Endometrium (tissue), 2 donors: ENCODE measurements around the gene LEMD2.

ENCODE experiments used
- FAIRE-seq: peaks from 2 replicates; lab custom pipeline; 2012; peaks lifted over from hg19 to GRCh38; lab: Jason Lieb, UNC
- donor health status: control.
- donor health status: control.

LEMD2 gene

DNA sequence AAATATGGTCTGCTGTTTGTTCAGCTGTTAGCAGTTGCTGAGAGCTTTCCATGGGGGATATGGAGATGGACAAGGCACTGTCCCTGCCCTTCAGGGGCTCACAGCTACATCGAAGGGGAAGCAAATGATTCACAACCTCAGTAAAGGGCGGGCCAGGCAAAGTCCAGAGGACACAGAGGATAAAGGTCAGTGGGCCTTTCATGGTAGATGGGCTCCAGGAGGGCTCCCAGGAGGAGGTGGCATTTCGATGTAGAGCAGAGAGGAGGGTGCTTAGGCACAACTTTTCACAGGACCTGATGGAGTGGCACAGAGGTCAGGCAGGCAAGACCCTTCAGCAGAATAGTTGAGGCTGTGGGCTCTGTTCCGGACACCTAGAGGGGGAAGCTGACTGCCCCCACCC lies 30.1 kb upstream of the LEMD2 start:
- no peak for FAIRE-seq

GRCh38 chr6:33818293-33818692 lies 29.4 kb upstream of the LEMD2 start:
- FAIRE-seq = no peak

DNA sequence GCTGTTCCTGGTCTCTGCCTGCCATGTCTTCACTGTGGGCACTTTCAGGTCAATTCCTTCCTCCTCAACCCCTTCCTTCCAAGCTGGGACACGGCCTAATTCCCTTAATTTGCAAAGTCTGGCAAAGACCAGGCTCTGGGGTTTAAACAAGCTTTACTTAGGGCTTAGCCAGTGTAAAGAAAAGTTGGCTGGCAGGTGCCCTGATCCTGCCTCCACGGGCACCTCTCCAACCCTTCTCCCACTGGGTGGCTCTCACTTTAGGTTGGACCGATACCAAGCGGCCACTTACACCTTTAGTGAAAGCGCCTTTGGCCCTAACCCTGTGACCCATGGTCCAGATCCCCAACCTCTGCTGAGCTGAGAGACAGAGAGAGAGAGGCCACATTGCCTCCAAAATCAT lies 28.6 kb upstream of the LEMD2 start:
- FAIRE-seq = no peak

- no peak for FAIRE-seq
Observed at GRCh38 chr6:33816911-33817310, 28.0 kb upstream of the LEMD2 start.

DNA sequence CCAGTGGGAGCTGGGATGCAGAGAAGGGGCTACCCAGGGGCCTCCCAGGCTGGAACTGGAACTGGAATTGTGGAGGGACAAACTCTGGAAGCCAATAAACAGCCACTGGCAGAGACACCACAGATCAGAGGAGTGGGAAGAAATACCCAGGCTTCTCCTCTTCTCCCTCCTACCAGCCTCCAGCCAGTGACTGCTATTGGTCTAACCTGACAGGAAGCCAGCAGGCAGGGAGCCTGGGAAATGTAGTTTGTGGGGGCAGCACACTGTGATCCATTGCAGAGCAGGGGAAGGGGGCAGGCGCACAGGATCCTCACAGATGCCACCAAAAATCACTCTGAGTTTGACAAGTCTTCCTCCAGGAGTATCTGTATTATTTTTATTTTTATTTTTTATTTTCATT lies 26.9 kb upstream of the LEMD2 start:
- no peak for FAIRE-seq

DNA sequence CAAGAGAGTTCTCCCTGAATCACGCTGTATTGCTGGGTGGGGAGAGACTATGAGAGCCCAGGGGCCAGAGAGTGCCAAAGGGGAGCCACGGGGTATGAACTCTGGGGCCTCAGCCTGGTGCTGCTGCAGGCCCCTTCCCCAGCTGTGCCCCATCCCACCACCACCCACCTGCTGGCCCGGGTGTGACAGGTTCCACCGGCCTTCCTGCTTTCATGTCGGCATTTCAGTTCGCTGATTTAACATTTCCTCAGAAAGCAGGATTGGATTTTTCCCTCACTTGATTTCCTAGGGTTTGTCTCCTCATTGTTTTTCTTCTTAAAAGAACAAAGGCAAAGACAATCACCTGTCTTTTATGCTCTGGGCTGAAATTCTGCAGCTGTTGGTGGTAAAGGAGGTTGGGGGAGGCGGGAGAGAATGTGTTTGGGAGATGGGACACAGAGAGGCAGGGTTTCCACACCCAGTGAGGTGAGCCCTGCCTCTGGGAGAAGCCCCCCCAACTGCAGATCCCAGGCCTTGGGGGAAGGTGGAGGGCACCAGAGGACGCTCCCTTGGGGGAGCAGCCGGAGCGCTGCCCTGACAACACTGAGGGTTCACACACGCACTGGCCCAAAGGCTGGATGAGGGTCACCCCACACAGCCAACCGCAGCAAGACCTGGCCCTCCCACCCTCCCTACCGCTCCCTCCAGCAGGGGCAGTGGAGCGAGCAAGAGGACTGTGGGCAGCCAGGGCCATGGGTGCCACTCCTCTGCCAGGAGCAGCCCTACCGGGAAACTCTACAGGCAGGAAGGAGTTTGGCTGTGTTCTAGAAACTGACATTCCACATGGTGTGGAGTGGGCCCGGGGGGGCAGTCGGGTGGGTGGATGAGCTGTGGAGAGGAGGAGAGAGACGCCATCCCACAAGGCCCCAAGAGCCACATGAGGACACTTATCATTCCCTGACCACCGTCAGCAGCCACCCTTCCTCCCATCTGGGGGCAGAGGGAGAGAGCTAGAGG lies 25.4 kb upstream of the LEMD2 start:
- no peak for FAIRE-seq

GRCh38 chr6:33813246-33813904 lies 24.4 kb upstream of the LEMD2 start:
- no peak for FAIRE-seq

DNA sequence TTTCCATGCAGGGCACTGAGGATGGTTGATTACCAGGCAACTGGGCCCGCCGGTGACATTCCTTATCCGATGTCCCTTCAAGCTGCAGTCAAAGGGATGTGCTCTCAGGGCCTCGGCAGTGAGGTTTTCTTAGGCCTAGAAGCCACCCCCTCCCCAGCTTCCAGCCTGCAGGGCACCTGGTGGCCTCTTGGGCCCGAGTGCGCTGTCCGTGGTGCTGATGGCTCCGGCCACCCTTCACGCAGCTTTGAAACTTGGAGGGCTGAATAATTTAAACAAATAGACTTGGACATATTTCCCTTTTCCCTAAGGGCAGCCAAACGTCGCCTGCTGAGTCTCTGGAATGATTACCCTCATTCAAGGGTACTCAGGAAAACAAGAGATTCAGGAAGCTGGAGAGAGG lies 23.7 kb upstream of the LEMD2 start:
- no peak for FAIRE-seq

- FAIRE-seq = no peak
Observed at GRCh38 chr6:33809594-33809993, 20.7 kb upstream of the LEMD2 start.

DNA sequence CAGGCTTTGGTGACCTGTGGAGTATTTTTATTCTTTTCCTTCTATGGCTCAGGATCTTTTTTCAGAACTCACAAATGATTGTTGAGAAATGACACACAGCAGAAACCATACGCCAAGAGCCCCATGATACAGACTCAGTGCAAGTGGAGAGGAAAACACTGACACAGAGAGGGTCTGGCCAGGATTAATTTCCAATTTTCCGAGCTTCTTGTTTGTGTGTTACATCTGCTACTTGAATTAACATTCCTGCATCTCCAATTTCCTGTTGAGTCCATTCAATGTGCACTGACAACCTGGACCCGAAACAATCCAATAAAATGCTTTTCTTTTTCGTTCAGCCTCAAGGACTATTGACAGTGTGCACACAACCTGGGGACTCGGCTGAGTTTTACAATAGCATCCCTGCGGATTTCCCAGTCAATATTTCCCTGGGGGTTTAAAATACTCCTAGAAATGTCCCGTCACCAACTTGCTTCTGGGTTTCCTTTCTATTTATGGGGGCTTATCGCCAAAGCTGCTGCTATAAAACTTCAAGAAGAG lies 19.8 kb upstream of the LEMD2 start:
- FAIRE-seq = no peak

DNA sequence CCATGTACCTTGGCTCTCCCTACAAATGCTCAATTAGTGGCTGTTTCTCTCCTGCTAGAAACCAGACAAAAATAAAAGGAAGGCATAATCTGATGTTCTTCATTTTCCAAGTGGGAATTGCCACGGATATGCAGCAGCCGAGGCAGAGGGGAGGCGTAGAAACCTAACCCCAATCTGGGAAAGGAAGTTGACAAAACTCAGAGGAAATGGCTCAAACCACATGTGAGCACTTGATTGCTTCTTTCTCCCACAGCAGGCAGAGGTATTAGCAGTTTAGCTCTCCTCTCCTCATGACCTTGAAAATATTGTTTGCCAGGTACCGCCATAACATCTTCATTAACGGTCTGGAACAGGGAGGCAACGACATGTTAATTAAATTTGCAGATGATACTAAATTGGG lies 18.7 kb upstream of the LEMD2 start:
- no peak for FAIRE-seq

DNA sequence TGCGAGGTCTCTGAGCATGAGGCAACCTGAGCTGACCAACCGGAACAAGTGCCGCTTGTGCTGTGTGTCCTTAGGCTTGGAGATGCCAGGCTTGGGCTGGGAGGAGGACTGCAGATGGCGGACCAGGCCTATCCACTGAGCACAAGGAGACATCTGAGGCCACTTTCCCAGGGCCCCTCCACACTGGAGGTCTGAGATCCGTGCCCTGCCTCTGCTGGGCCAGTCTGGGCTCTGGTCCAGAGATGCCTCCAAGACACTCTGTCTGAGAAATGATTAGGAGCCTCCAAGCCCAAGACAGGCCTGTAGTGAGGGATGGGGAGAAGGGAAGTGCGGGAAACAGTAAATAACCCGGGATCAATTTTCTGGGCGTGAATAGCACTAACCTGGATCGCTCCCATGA lies 17.9 kb upstream of the LEMD2 start:
- no peak for FAIRE-seq

DNA sequence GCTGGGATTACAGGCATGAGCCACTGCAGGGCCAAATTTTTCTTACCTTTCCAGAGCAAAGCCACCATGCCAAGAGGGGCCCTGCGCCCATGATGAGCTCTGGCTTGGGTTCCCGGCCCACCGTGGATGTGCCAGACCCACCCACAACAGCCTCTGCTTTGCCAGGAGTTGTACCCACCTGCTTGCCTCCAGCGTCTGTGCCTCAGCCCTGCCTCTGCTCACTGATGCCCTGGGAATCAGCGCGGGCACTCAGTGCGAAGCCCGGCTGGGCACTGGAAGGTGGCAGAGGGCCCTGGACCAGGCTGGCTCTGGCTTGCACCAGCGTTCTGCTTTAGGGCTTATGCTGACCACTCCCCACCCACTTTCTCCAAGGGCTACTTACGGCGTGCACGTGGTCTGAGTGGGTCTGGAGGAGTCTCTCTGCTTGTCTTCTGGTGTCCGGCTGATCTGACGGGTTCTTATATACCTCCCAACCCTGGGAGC lies 14.7 kb upstream of the LEMD2 start, which contains the start of gene MLN:
Gene MLN, minus strand, starts transcription at position 433 of the 483 bp plus-strand sequence. CDS start 2,840 bp downstream, outside the sequence.
- FAIRE-seq = no peak

DNA sequence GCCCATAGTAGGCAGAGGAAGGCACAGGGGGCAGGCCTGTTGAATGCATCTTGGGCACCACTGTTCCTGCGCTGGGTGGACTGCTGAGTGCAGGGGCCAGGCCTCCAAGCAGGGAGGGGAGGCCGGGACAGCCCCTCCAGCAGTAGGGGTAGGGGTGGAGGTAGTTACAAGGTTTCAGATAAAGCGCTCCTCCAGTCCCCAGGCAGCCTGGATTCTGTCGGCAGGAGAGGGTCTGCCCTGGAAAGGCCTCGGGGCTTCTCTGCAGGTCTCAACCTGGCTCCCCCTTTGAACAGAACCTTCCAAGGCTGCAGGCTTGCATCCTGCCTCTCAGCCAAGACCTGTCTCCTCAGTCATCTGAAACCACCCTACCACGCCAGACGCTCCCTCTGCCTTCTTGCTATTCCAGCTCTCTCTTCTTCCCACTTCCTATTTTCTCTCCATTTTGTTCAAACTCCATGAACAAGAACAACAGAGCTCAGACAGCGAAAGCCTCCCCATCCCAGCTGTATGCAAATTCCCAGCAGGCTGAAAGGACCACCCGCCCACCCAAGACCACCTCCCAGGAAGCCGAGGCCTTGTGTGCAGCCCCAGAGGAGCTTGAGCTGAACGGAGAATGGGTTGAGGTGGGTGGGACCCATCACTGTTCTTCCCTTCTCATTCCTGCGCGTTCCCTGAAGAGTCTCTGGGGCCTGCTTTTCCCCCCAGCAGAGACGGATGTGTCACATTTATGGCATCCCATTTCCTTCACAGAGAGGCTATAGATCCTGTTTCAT lies 13.4 kb upstream of the LEMD2 start:
- no peak for FAIRE-seq

DNA sequence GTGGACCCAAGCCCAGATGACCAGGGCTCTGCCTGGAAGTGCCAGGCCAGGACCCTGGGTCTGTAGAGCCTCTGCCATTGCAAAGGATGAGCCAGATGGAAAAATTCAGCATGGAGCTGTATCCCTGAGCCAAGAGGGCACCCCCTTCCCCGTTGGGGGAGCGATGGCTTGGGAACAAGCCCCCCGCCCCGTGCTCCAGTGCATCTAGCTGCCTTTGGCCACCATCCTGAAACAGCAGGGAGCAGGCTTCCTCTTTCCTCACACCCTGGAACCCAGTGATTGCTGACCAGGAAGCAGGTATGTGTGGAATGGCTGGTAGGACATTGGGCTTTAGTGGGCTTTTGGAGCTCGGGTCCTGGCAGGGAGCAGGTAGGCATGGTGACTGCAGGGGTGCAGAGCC lies 12.7 kb upstream of the LEMD2 start:
- no peak for FAIRE-seq

DNA sequence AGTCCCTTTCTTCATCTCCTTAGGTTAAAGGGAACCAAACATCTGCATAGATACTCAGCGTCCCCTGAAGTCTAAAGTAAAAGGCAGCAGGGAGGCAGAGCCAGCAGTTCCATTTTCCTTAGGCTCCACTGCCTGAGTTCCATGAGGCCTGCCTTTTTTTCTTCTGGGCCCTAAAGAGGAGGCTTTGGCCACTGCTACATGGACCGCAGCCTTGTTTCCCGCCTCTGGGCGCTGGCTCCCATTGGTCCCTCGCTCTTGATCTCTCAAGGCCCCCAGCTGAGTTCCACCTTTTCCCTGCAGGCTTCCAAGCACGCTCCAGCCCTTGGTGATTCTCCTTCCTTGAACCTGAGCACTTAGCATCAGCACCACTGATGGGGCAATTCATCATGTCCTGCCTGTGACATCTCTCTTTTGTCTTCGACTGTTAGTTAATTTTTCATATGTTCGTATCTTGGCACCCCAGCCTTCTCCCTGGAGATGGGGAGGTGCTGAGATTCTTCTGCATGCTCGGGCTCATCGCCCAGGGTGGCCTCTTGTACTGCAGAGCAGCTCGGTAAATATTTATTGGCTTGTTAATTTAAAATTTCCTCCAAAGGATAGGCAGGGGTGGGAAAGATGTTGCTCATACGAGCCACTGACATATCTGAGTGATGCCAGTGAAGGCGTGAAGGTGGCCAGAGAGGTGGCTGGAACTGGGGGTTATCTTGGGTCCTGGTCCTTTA lies 11.5 kb upstream of the LEMD2 start:
- no peak for FAIRE-seq

DNA sequence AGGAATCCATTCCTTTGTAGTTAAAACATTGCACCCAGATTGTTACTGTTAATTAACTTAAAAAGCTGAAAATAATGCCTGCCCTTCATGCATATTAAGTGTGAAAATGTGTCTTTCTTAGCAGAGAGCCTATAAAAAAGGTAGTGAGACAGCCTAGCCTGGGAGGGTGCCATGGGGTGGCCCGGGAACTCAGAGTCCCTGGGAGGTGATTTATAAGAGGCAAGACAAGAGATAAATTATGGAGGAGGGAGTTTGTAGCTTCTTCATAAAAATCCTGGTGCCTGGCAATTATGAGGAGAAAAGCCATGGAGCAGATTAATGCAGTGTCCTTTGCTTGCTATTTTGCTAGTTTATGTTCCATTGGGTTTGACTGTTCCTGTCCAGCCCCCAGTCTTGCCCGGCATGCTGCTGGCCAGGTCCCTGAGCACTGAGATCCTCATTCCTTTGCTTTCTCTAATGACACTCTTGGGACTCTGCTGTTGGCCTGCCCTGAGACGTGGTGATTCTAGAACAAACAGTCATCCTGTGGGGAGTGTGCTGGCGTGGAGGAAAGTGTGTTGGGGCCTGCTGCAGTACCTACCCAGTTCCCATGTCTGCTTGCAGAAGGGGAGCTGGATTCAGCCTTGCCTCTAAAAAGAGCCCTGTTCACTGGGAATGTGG lies 10.7 kb upstream of the LEMD2 start:
- FAIRE-seq = no peak

DNA sequence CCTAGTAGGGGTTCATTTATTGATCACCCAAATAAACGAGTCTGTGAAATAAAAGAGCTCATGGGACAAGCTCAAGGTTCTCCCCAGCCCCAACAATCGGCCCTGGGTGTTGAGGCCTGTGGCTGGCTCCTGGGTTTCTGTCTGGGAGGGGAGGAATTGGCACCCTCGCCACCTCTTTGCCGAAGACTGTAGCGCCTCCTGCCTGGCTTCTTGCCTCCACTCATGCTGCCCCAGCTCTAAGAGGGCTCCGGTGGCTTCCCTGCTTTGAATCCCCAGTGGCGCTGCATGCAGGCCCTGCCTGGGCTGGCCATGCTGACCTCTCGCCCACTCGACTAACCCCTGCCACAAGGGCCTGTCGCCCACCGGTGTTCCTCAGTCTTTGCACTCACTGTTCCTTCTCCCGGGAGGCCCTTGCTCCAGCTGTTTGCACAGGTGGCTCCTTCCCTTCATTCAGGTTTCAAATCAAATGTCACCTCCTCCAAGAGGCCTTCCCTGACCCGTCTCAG lies 9.5 kb upstream of the LEMD2 start:
- FAIRE-seq = no peak

DNA sequence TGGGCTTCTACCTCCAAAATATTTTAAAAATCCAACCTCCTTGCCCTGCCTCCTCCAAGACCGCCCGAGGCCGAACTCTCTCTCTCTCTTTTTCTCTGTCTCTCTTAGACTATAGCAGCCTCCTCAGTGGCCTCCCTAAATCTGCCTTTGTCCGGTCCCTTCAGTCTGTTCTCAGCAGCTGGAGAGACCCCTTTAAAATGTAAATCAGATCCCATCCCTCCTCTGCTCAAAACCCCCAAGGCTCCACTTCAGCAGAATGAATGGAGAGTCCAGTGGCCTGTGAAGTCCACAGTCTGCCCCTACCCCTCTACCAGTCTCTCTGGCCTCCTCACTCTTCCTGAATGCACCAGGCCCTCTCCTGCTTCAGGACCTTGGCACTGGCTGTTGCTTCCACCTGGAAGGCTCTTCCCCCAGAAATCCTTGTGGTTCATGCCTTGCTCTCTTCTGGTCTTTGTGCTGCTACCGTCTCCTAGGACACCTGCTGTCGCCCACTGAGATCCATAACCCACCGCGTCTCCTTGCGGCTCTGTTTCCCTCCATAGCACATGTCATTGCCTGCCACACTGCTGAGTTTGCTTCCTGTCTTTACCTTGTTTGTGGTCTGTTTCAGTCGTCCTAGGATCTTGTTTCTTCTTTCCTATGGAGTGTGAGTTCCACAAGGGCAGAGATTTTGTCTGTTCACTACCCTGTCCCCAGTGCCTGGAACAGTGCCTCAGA lies 8.9 kb upstream of the LEMD2 start:
- no peak for FAIRE-seq
